Smooth muscle cell of the coronary artery (primary cell): ENCODE results near the gene TTC34. TPM values are rescaled to one million over a fixed set of nuclear protein-coding genes. Genes with fewer than 3 reads are reported as not detected.

Experiments used
- total RNA-seq: library from RNA; depleted of rRNA; stranded (reverse); fragments of >200 nt; gene quantifications from 2 replicates; pipeline ENCODE4 v1.2.3, GENCODE V29; 2014; ENCODE audit warnings: low replicate concordance

TTC34 gene, protein sequence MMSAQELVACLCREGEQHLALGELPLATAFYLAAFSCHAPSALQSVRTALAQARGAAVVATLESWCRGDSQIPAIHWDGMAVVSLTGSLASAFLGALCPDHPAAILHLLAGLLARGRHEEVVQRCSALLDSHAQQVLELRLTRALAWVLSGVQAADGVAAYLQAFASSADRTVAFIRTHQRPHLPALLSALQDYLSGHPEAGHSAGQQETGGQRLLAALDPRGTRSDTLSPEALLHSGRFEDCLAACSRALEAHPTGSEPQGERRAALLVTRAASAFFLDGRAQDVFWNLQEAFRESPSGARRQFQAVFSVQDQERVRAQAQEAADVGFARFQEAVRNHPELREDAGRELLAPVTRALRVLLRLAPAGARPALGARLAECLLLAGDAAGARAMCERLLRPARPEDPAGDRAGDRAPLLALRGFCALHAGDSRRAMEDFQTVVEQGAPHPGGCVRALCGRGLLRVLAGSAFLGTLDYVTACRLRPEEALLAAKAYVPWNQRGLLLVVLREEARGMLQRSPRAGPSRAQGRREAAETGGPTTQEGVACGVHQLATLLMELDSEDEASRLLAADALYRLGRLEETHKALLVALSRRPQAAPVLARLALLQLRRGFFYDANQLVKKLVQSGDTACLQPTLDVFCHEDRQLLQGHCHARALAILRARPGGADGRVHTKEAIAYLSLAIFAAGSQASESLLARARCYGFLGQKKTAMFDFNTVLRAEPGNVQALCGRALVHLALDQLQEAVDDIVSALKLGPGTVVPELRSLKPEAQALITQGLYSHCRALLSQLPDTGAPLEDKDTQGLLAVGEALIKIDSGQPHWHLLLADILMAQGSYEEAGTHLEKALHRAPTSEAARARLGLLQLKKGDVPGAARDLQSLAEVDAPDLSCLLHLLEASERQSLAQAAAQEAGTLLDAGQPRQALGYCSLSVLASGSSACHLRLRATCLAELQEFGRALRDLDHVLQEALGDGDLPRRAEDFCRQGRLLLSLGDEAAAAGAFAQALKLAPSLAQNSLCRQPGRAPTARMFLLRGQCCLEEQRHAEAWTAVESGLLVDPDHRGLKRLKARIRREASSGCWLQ
- 0.08 and 0.12 TPM in 2 replicates for total RNA-seq

DNA sequence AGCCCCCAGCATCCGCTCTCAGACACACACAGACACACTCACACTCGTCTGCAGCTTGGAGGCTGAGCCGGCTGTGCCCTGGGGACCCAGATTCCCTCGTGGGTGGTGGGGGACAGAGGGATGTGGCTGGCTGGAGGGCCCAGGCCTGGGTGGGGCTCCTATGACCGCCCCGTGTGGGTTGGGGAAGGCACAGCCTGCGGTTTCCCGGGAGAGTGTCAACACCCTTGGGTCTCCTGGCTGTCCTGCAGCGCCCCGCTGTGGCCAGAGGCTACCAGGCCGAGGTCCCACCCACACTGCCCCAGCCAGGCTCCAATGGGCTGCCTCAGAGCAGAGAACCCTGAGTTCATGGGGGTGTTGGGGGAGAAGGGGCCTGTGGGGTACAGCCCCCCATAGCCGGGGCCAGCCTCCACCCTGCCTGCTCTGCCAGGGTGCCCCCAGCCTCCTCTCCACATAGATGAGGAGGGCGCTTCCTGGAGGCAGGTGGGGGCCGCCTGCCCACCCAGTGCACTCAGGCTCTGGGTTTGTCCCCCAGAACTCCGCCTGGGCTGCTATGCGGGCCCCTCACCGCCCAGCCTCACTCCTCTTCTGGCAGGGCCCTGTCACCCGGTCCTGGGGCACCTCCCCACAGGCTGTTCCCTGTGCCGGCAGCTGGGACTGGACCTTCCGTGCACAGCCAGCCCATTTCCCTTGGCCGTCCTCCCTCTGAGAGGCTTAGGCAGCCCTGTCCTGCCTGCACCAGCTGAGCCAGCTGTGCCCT, at the start of gene TTC34:
Gene TTC34, minus strand, starts transcription at position 159 of the 757 bp plus-strand sequence. CDS start 866 bp downstream, outside the sequence.

DNA sequence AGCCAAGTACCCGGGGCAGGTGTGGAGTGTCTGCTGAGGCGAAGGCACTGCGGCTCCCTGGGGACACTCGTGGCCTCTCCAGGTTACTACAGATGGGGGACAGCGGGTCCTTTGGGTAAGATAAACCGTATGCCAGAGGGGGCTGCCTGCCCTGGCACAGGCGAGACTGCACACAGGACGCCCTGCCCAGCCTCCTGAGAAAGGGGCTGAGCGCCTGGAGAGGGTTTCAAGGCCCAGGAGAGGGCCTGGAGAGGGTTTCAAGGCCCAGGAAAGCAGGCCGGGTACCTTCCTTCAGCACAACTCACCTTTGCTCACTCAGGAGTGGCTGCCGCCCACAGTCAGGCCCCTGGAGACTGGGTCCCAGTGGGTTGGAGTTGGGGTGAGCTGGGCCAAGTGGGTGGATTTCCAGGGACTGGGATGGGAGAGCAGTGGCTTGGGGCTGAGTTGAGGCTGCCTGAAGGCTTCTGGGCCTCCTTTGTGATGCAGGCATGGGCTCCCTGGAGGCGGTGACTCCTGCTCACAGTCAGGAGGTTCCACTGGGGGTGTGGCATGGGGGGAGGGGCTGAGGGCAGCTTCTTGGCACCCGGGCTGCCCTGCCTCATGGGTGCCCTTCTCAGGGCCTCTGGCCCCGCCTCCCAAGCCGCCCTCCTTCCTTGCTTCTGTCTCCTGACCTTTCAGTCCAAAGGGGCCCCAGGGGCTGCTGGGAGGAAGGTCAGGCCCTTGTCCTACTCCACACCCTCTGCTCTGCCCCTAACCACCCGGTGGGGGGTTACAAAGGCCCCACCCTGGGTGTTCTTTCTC, 168.7 kb downstream of the TTC34 start, which contains the start of gene MMEL1:
Gene MMEL1, minus strand, starts transcription at position 456 of the 801 bp plus-strand sequence. CDS start 3,532 bp downstream, outside the sequence.

DNA sequence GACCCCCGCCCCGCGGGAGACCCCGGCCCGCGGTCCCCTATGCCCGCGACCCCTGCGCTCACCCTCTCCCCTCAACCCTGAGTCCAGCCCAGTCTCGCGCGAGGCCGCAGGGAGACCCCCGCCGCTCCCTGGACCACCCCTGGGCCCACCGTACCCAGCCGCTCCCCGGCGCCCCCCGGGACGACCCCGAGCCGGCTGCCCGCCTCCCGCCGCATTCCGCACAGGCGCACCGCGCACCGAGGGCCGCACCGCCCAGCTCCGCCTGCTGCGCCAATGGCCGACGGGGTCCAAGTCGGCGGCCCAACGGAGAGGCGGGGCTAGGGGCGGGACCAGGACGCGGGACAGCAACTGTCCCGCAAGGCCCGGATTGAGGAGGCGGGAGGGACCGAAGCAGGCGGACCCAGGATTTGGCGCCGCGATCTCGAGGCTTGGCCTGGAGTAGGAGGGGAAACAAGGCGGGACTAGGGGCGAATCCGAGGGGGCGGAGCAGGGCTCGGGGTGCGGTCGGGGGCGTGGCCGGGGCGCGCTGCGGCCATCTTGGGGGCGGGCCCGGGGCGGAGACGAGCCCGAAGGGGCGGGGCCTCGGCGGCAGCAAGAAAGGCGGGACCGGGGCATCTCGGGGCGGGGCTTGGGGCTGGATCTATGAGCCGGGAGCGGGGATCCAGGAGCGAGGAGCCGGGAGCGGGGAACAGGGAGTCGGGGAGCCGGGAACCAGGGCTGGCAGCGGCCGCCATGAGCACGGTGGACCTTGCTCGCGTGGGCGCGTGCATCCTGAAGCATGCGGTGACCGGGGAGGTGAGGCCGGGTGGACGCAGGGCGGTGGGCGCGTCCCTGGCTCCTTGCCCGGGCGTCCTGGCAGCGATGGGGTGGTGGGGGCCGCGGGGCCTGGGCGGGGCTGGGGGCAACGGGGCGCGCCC, 215.1 kb downstream of the TTC34 start, which contains the start of gene PRXL2B:
Gene PRXL2B, plus strand, starts transcription at position 624 of the 917 bp plus-strand sequence. Its CDS starts 109 bp downstream, at position 733.

Other genes with a start within 250 kb of the TTC34 start
- gene TNFRSF14, start 245.3 kb downstream of the TTC34 start, total RNA-seq, result 8.2 and 41.7 TPM in 2 replicates
- gene PRXL2B, start 214.9 kb downstream of the TTC34 start, total RNA-seq, result 4.9 and 6.6 TPM in 2 replicates
- gene MMEL1, start 168.7 kb downstream of the TTC34 start, total RNA-seq, result 0.60 TPM in 1 of 2 replicates, not detected in the other
- gene ACTRT2, start 219.8 kb upstream of the TTC34 start, total RNA-seq, result not detected in 2 replicates